Peyer's patch (tissue), 4 donors: ENCODE measurements around the gene BAIAP2.

ENCODE experiments used
- POLR2A ChIP-seq, 2 donors: fragments of 450-650 bp; IDR thresholded peaks; one replicate each; pipeline ENCODE4 v1.5.1; 2017; ENCODE audit warnings: antibody characterized with exemption in 2 of 2, mild to moderate bottlenecking in 2 of 2, moderate library complexity in 2 of 2
- TF ChIP-seq, protein P1 (sequence below), 6 experiments: fragments of 450-650 bp in 4 of 6; fragments of 200-600 bp in 2 of 6; sonication (generic) in 1 of 6; IDR thresholded peaks; one replicate each; pipeline ENCODE4 v1.5.1; 2017 to 2019; ENCODE audit warnings: antibody characterized with exemption in 6 of 6, mild to moderate bottlenecking in 3 of 6, moderate library complexity in 1 of 6

- TF ChIP-seq, protein P1, sequence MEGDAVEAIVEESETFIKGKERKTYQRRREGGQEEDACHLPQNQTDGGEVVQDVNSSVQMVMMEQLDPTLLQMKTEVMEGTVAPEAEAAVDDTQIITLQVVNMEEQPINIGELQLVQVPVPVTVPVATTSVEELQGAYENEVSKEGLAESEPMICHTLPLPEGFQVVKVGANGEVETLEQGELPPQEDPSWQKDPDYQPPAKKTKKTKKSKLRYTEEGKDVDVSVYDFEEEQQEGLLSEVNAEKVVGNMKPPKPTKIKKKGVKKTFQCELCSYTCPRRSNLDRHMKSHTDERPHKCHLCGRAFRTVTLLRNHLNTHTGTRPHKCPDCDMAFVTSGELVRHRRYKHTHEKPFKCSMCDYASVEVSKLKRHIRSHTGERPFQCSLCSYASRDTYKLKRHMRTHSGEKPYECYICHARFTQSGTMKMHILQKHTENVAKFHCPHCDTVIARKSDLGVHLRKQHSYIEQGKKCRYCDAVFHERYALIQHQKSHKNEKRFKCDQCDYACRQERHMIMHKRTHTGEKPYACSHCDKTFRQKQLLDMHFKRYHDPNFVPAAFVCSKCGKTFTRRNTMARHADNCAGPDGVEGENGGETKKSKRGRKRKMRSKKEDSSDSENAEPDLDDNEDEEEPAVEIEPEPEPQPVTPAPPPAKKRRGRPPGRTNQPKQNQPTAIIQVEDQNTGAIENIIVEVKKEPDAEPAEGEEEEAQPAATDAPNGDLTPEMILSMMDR (IDR thresholded peaks at IDR 0.05), result no peak
- TF ChIP-seq POLR2A (IDR thresholded peaks at IDR 0.05), result no peak
Observed at GRCh38 chr17:80997424-80998117, 37.4 kb upstream of the BAIAP2 start.
